ENCODE data around the gene SNTG2. TPM values are rescaled to one million over a fixed set of nuclear protein-coding genes. Genes with fewer than 3 reads are reported as not detected.
"Not testable (repeated sequence)": the region's sequence is repeated elsewhere in the genome, so short reads cannot be mapped to it uniquely, and the experiment has no call there.

The SNTG2 gene
- total RNA-seq, 6 experiments from 2014 or later = not detected

DNA sequence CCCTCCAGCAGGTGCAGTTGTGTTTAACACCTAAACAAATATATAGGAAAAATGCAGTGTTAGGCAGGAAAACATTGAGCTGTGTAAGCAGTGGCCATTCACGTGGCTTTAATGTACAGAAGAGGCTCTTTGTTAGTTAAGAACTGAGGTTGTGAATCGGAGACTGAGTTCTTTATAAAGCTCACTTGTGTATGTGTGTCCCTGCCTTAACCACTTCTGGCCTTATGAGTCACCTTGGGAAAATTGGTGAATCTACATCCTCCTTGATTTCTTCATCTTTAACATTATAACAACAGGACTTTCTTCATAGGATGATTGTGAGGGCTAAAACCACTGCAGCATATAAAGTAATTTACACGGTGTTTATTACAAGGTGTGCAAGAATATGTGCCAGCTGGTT lies 274.3 kb downstream of the SNTG2 start:
- no peak for ATAC-seq
- TF ChIP-seq POLR2A (IDR thresholded peaks at IDR 0.05) = no peak
- TF ChIP-seq, protein P1, sequence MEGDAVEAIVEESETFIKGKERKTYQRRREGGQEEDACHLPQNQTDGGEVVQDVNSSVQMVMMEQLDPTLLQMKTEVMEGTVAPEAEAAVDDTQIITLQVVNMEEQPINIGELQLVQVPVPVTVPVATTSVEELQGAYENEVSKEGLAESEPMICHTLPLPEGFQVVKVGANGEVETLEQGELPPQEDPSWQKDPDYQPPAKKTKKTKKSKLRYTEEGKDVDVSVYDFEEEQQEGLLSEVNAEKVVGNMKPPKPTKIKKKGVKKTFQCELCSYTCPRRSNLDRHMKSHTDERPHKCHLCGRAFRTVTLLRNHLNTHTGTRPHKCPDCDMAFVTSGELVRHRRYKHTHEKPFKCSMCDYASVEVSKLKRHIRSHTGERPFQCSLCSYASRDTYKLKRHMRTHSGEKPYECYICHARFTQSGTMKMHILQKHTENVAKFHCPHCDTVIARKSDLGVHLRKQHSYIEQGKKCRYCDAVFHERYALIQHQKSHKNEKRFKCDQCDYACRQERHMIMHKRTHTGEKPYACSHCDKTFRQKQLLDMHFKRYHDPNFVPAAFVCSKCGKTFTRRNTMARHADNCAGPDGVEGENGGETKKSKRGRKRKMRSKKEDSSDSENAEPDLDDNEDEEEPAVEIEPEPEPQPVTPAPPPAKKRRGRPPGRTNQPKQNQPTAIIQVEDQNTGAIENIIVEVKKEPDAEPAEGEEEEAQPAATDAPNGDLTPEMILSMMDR (IDR thresholded peaks at IDR 0.05) = no peak
- intact Hi-C loops (cut with DNase I) = no loop called here
- H3K36me3 ChIP-seq = no peaks in the 10 kb centered on the region
- WGBS (ENCODE audit: insufficient coverage, low coverage, low lambda C conversion rate, missing lambda C conversion rate) = 58% methylated on average over 3 of the region's 3 CpGs
- no peaks in the 10 kb centered on the region for H3K9me3 ChIP-seq
- H3K27me3 ChIP-seq = no peaks in the 10 kb centered on the region
- H3K4me3 ChIP-seq = no peak overlapping the region
- no peak overlapping the region for H3K27ac ChIP-seq
- DNase-seq = no peak
- no peaks in the 10 kb centered on the region for H3K4me1 ChIP-seq

DNA sequence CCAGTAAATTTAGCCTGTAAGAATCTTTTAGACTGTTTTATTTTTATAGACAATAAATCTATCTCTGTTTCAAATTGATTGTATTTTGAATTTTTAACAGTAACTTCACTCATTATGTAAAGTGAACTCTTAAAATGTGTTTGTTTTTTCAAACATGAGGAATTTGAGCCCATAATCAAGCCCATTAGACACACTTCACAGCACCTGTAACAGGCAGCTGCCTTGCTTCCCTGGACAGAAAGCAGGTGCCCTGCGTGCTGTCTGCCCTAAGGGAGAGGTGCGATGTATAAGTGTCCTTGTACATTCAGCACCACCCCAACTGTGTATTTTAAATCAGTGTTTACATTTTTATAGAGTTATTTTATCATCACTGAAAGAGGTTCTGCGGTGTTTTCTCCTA lies 276.1 kb downstream of the SNTG2 start:
- H3K36me3 ChIP-seq = no peaks in the 10 kb centered on the region
- H3K4me3 ChIP-seq = no peak overlapping the region
- H3K27me3 ChIP-seq = no peaks in the 10 kb centered on the region
- ATAC-seq (no peak), DNase-seq (no peak)
- H3K4me1 ChIP-seq = no peaks in the 10 kb centered on the region
- H3K9me3 ChIP-seq = no peaks in the 10 kb centered on the region
- H3K27ac ChIP-seq = no peak overlapping the region
- intact Hi-C loops (cut with DNase I) = no loop called here
- TF ChIP-seq, protein P1 (IDR thresholded peaks at IDR 0.05) = no peak
- no peak for TF ChIP-seq POLR2A (IDR thresholded peaks at IDR 0.05)
- WGBS (ENCODE audit: insufficient coverage, low coverage, low lambda C conversion rate, missing lambda C conversion rate) = 77% methylated on average over 3 of the region's 3 CpGs

DNA sequence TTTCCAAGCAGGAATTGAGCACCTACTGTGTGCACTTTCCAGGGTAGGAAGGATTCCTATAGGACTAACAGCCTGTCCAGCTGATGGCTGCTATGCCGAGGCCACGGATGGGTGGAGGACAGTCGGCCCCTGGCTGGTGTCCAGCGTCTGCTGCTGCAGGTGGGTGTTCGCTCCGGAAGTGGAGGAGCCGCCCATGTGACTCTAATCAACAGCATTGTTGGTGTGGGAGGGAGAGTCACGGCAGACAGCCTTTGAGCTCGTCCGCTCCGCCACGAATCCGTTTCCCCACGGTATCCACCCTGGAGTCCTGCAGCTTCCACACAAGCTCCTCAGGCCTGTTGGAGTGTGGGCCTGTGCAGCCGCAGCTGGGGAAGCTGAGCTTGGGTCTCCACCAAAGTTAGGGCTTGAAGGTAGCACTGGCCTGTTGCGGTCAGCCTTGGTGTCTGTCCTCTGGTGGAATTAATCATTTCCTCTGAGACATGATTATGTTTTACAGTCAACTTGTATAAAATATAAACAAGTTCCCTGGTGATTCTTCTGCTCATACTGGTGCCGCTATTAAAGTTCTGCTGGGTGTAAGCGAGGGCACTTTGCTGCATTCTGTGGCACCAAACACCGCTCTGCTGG lies 276.7 kb downstream of the SNTG2 start:
- no peak overlapping the region for H3K4me3 ChIP-seq
- TF ChIP-seq POLR2A (IDR thresholded peaks at IDR 0.05) = no peak
- TF ChIP-seq, protein P1 (IDR thresholded peaks at IDR 0.05) = no peak
- whole genome bisulfite sequencing (ENCODE audit: insufficient coverage, low coverage, low lambda C conversion rate, missing lambda C conversion rate) = 71% methylated on average over 9 of the region's 19 CpGs
- no peak overlapping the region for H3K27ac ChIP-seq
- intact Hi-C loops (cut with DNase I) = no loop called here
- H3K36me3 ChIP-seq = no peaks in the 10 kb centered on the region
- no peak for DNase-seq
- no peaks in the 10 kb centered on the region for H3K4me1 ChIP-seq
- H3K9me3 ChIP-seq = no peaks in the 10 kb centered on the region
- no peak for ATAC-seq
- no peaks in the 10 kb centered on the region for H3K27me3 ChIP-seq

DNA sequence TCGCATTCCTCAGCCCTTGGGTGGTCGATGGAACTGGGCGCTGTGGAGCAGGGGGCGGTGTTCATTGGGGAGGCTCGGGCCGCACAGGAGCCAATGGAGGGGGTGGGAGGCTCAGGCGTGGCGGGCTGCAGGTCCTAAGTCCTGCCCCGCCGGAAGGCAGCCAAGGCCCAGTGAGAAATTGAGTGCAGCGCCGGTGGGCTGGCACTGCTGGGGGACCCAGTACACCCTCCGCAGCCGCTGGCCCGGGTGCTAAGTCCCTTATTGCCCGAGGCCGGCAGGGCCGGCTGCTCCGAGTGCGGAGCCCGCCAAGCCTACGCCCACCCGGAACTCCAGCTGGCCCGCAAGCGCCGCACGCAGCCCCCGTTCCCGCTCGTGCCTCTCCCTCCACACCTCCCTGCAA lies 278.9 kb downstream of the SNTG2 start:
- ATAC-seq; DNase-seq; H3K27me3 ChIP-seq; H3K9me3 ChIP-seq; H3K4me1 ChIP-seq; intact Hi-C loops (cut with DNase I); H3K36me3 ChIP-seq; H3K4me3 ChIP-seq; H3K27ac ChIP-seq: not testable (repeated sequence)
- no CpG with 5 or more reads among the region's 30 CpGs for whole genome bisulfite sequencing (ENCODE audit: insufficient coverage, low coverage, low lambda C conversion rate, missing lambda C conversion rate)

DNA sequence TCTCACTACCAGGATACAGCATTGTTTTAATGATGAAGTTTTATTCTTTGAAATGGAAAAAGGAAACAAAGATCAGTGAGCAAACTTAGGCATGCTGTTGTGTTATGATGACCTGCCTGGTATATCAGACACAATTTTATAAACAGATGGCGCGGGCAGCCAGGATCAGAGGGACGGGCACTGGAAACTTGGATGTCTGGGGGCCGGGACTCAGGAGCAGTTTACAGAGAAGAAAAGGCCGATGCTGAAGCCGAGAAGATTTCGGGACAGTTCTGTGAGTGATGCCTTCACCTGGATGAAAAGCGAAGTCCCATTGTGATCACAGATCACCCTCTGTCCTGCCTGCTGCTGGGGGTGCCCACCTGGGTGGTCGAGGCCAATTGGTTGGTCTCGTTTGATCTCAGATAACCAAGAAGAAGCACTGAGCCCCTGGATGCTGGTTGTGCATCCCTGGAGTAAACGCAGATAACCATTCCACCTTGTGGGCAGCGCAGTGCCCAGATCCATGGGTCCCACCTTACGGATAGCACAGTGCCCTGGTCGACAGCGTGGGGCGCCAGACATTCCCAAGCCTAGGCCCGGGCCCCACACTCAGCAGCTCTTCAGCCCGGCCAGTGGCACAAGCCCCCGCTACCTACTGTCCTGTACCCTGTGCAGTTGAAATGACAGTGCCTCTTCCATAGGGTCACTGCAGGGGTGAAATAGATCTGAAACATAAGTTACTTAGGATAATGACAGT lies 279.7 kb downstream of the SNTG2 start:
- Histone ChIP-seq H3K4me3 (no peak overlapping the region), H3K9me3 (no peaks in the 10 kb centered on the region), H3K27me3 (no peaks in the 10 kb centered on the region), H3K27ac (no peak overlapping the region), H3K36me3 (no peaks in the 10 kb centered on the region), H3K4me1 (no peaks in the 10 kb centered on the region)
- WGBS (ENCODE audit: insufficient coverage, low coverage, low lambda C conversion rate, missing lambda C conversion rate) = 57% methylated on average over 6 of the region's 19 CpGs
- intact Hi-C loops (cut with DNase I) = no loop called here
- DNase-seq = no peak
- no peak for TF ChIP-seq POLR2A (IDR thresholded peaks at IDR 0.05)
- TF ChIP-seq, protein P1 (IDR thresholded peaks at IDR 0.05) = no peak
- no peak for ATAC-seq
